RPMI8226 (cell line): ENCODE results near the gene UBAP2.
"Not testable (repeated sequence)": the region's sequence is repeated elsewhere in the genome, so short reads cannot be mapped to it uniquely, and the experiment has no call there.

ENCODE experiments used
- DNase-seq: peaks from one replicate; pipeline ENCODE4 v3.0.0-alpha.2; 2015

UBAP2 gene

DNA sequence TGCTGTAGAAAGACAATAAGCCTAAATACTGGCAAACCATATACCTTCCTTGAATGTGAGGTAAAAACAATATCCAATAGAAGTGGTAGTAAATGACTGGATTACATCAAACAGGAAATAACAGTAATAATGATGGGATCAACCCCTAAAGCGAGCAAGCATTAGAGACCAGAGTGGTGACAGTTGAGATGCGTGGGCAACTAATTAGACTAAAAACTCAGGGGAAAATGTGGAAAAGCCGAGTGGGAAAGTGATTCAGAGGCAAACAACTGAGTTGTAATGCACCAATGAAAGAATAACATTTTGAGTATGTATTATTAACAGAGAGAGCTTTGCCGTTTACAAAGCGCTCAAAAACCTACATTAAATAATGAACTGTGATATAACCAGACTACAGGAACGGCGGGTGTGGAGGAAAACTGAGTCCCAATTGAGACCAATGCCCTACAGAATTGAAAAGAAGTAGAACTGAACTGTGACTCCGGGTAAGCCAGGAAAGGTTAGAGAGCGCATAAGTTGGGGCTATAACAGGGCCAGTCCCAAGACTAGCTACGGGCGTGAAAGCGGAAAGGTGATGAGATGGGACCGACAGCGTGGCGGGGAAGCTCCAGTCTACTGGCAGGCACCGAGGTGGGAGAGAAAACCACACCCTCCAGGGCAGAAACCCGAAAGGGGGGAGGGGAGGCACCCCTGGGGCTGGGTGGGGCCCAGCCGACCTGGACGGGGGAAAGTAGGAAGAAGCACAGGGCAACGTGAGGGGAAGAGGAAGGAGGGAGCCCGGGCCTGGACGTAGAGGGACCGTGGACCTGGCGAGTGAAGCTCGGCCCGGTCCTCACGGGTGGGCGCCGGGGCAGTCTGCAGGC is 592 bp downstream of the UBAP2 start:
- DNase-seq: peak; percentile 75

- no peak for DNase-seq
Measured at GRCh38 chr9:34046784-34047379, 1.8 kb downstream of the UBAP2 start.

DNA sequence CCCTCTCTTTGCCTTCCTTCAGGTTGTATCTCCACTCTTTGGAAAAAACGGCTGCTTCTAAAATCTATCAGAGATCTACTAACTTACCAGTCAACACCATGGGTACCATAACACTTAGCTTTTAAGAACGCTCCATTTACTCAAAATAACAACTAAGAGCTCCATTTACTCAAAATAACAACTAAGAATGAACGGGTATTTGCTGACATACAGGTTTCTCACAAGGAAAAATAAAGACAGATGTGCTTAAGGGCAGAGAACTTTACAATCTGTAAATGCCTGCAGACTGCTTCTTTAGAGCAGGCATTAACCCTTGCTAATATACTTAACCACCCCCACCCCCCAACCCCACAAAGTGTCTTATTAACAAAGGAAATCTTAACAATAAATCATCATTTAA is 2.8 kb downstream of the UBAP2 start:
- no peak for DNase-seq

- DNase-seq: not testable (repeated sequence)
Measured at GRCh38 chr9:34042074-34042473, 6.6 kb downstream of the UBAP2 start.

- DNase-seq: not testable (repeated sequence)
Measured at GRCh38 chr9:34038851-34039250, 9.8 kb downstream of the UBAP2 start.

DNA sequence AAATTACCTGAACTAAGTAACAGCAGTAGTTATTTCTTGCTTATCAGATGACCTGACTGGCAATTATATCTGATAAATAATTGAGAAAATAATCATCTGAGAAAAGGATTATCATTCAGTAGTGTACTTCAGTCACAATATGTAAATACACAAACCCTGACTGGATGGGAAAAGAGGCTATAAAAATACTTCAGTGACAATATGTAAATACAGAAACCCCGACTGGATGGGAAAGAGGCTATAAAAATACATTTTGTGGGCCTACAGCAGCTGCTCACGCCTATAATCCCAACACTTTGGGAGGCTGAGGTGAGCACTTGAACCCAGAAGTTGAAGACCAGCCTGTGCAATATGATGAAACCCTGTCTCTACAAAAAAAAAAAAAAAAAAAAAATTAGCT is 11.1 kb downstream of the UBAP2 start:
- DNase-seq: no peak

DNA sequence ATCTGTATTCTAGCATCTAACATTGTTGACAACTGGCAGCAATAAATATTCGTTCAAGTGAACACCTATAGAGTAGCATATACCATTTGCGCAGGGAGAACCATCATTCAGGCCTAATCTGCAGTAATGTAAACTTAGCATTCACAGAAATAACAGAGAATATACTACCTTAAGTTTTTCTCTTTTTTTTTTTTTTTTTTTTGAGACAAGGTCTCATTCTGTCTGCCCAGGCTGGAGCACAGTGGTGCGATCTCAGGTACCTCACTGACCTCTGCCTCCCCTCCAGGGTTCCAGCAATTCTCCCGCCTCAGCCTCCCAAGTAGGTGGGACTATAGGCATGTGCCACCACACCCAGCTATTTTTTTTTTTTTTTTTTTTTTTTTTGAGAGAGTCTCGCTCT is 12.1 kb downstream of the UBAP2 start:
- no peak for DNase-seq

DNA sequence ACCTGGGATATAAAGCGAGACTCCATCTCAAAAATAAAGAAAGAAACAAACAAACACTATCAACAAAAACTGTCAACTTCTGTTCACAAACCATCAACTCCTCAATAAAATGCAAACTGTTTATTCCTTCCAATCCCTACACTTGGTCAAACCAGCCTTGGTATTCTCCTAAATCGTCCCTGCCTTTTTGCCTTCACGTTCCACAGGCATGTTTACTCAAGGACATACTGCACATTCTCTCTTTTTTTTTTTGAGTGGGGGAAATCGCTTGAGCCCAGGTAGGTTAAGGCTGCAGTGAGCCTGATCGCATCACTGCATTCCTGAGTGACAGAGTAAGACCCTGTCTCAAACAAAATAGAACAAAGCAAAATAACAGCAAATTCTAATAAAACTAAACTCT is 13.0 kb downstream of the UBAP2 start:
- no peak for DNase-seq

GRCh38 chr9:34034698-34035065 is 14.0 kb downstream of the UBAP2 start:
- no peak for DNase-seq

- DNase-seq: no peak
Measured at GRCh38 chr9:34032631-34033030, 16.1 kb downstream of the UBAP2 start.

- no peak for DNase-seq
Measured at GRCh38 chr9:34027845-34028574, 20.7 kb downstream of the UBAP2 start.

- DNase-seq: no peak
Measured at GRCh38 chr9:34025811-34026210, 22.9 kb downstream of the UBAP2 start.

DNA sequence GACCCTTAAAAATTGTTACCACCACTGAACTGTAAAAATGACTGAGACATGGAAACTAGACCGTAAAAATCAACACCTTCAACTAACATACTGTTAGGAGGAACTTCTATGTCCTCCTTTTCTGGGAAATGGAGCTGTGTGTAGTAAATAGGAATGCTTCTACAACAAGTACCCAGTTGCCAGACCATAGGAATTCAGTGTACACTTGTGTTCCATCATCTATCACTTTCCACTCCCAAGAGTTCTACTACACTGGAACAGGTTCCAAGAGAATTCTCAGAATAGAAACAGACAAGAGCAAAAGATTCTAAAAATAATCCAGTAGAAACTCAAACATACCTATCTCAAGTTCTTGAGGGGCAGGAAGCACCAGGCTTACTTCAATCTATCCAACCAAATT is 23.6 kb downstream of the UBAP2 start:
- DNase-seq: no peak

DNA sequence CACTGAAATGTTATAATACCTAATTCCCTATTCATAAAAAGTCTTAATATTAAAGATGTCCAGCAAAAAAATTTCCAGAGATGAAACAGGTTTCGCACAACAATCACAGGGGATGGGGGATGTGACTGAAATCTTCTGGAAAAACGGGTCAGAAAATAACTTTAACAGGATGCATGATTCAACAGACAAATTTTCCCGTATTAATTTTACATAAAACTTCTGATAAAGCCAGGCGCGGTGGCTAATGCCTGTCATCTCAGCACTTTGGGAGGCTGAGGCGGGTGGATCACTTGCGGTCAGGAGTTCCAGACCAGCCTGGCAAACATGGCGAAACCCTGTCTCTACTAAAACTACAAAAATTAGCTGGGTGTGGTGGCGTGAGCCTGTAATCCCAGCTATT is 24.2 kb downstream of the UBAP2 start:
- not testable (repeated sequence) for DNase-seq

GRCh38 chr9:34016149-34016548 is 32.5 kb downstream of the UBAP2 start:
- no peak for DNase-seq

DNA sequence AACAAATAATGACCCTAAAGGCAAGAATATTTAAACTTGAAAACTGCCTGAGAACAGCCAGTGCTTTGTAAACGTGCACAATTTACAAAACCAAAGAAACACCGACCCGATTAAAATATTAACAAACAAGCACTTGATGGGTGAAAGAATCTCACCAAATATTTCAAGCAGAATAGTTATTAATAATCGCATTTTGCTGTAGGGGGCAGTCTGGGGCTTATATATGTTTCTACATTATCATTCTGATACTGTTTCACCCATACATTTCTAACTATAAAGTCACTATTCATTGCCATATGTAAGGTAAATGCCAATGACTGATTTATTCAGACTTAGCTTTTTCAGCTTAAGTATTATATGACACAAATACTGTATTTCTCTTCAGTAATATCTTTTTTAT is 37.7 kb downstream of the UBAP2 start:
- DNase-seq: peak; percentile 21

DNA sequence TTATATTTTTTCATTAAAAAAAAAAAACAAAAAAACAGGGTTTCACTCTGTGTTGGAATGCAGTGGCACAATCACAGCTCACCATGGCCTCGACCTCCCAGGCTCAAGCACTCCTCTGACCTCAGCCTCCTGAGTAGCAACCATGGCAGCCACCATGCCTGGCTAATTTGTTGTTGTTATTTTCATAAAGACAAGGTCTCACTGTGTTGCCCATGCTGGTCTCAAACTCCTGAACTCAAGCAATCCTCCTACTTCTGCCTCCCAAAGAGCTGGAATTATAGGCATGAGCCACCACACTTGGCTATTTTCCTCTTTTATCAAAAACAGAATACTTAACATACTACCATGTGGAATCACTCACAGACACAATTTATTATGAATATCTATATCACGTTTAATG is 46.7 kb downstream of the UBAP2 start:
- DNase-seq: no peak

DNA sequence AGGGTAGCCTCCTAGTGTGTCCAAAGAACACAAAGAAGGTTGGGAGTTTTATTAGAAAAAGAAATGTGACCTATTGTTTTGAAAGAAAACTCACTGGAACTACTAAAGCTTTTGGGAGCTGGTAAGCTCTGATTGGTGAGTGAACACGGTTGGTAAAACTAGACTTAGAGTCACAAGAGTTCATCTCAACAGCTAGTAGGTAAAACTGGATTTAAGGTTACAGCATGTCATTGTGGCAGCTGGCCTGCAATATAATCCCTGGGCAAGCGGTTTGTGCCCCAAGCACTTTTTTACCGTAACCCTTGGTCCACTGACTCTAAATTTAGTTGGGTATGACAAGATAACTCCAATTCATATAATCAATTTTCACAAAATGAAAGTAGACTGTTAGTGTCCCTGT is 47.4 kb downstream of the UBAP2 start:
- DNase-seq: no peak

GRCh38 chr9:33995449-33995848 is 53.2 kb downstream of the UBAP2 start:
- no peak for DNase-seq

- DNase-seq: no peak
Measured at GRCh38 chr9:33993104-33993503, 55.6 kb downstream of the UBAP2 start.

DNA sequence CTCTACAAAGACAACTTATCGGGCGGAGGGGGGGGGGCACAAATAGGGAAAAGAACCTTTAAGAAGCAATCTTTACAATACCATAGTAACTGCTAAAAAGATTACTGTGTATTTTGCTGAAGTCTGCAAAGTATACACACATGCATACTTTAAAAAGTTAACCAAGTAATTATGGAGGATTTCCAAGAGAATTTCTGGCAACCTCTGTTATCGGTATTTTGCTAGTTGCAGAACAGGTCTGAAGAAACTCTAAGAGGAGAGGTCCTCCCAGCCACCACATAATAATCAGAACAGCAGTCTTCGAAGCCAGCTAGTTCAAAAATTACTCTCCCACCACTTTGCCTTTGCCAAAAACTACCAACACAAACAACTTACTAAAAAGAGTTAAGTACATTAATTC is 56.1 kb downstream of the UBAP2 start:
- DNase-seq: no peak

DNA sequence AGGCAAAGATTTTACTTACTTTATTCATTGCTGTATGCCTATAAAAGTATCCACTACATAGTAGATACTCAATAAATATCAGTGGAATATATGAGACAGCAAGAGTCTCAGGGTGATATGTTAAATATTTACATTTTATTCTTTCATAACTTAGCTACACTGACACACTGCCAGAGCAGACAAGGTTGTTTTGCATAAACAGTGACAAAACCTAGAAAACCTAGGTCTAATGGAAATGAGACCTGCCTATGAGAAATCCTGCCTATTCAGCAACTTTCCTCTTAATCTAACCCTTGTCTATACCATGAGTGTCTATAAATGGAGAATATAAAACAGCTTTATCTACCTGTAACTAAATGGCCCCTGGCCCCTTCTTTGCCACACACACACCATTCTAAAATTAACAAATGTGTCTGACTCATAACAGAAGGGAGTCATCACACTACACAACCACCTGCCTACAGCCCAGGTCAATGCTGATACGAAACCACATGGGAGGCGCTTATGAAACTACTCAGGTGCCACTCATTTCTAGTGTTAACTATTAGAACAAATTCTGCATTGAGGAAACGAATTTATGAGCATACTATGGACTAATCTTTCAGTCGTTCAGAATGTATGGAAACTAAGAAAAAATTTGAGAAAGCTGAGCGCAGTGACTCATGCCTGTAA is 60.3 kb downstream of the UBAP2 start:
- peak; percentile 60 for DNase-seq

- no peak for DNase-seq
Measured at GRCh38 chr9:33976414-33976813, 72.3 kb downstream of the UBAP2 start.
